ENCODE results near the gene ACOXL.

The ACOXL gene

GRCh38 chr2:110735366-110735765 lies 3.0 kb downstream of the ACOXL start:
- Histone ChIP-seq H4K91ac (ENCODE audit: low read length) (no peak overlapping the region), H3K18ac (ENCODE audit: low read depth in 1 of 2, low read length in 2 of 2) (no peak overlapping the region)

DNA sequence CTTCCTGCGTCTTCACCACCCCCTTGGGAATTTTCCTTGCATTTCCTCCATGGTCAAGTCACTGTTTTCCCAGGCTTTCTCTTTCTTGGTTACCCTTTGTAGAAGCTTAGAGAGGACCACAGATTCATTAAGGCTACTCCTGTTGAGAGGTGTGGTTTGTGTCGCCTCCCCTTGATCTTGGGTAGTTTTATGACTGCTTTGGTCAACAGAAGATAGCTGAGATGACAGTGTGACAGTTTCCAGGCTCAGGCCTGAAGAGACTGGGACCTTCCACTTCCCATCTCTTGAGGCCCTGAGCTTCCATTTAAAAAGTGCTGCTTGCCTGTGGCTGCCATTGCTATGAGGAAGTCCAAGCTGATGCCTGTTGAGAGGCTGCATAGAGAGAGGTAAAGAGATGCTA lies 5.4 kb downstream of the ACOXL start:
- Histone ChIP-seq H3K18ac (ENCODE audit: low read depth in 1 of 2, low read length in 2 of 2) (no peak overlapping the region), H3K79me1 (replicated peaks; ENCODE audit: low read length, poor library complexity, severe bottlenecking) (no peaks in the 10 kb centered on the region), H2AK5ac (ENCODE audit: low read length, severe bottlenecking) (no peak overlapping the region), H3K23ac (ENCODE audit: low read length in 2 of 2) (no peak overlapping the region), H3K4ac (ENCODE audit: low read depth in 1 of 2, low read length in 2 of 2) (no peak overlapping the region), H3K4me3 (ENCODE audit: insufficient read depth in 1 of 2, low read depth in 1 of 2, low read length in 2 of 2) (no peak overlapping the region), H3K14ac (ENCODE audit: low read length in 2 of 2) (no peak overlapping the region), H4K91ac (ENCODE audit: low read length) (no peak overlapping the region), H4K8ac (ENCODE audit: low read length) (no peak overlapping the region), H3K36me3 (ENCODE audit: control insufficient read depth in 1 of 2, insufficient read depth in 2 of 2, low read depth in 1 of 2, low read length in 2 of 2) (no peaks in the 10 kb centered on the region), H3K27ac (ENCODE audit: low read length, poor library complexity, severe bottlenecking) (no peak overlapping the region), H2BK12ac (ENCODE audit: low read length in 2 of 2) (no peak overlapping the region), H3K4me2 (ENCODE audit: low read length, poor library complexity, severe bottlenecking) (no peak overlapping the region), H2BK15ac (ENCODE audit: low read depth, poor library complexity, severe bottlenecking) (no peak overlapping the region), H3K9ac (ENCODE audit: low read length) (no peak overlapping the region), H3K9me3 (ENCODE audit: control insufficient read depth, low read length) (peaks cover 26% of the 10 kb centered on the region), H2AFZ (ENCODE audit: low read depth, low read length) (no peak overlapping the region), H2BK5ac (ENCODE audit: low read depth, low read length, poor library complexity, severe bottlenecking) (no peak overlapping the region), H2BK120ac (ENCODE audit: low read depth, low read length) (no peak overlapping the region), H3K27me3 (ENCODE audit: control insufficient read depth in 1 of 2, insufficient read depth in 1 of 2, low read length in 2 of 2) (peaks cover 67 to 92% of the 10 kb centered on the region in 2 experiments), H3K4me1 (ENCODE audit: control insufficient read depth, insufficient read depth, low read depth, low read length) (peaks cover 4% of the 10 kb centered on the region)
- 21% methylated on average over 2 of the region's 2 CpGs for WGBS
- no peak for DNase-seq

More at GRCh38 chr2:110735366-110735765, 3.0 kb downstream of the ACOXL start:
- Histone ChIP-seq H2BK12ac (ENCODE audit: low read length in 2 of 2) (no peak overlapping the region), H3K4me1 (ENCODE audit: control insufficient read depth, insufficient read depth, low read depth, low read length) (peaks cover 10% of the 10 kb centered on the region), H3K27ac (ENCODE audit: low read length, poor library complexity, severe bottlenecking) (no peak overlapping the region), H2BK5ac (ENCODE audit: low read depth, low read length, poor library complexity, severe bottlenecking) (no peak overlapping the region), H3K27me3 (ENCODE audit: control insufficient read depth in 1 of 2, insufficient read depth in 1 of 2, low read length in 2 of 2) (peaks cover 71 to 92% of the 10 kb centered on the region in 2 experiments), H3K14ac (ENCODE audit: low read length in 2 of 2) (peak overlapping the region in 1 of 2 experiments; percentile 21), H4K8ac (ENCODE audit: low read length) (no peak overlapping the region), H3K4ac (ENCODE audit: low read depth in 1 of 2, low read length in 2 of 2) (no peak overlapping the region), H3K4me3 (ENCODE audit: insufficient read depth in 1 of 2, low read depth in 1 of 2, low read length in 2 of 2) (no peak overlapping the region), H2AK5ac (ENCODE audit: low read length, severe bottlenecking) (no peak overlapping the region), H3K79me1 (replicated peaks; ENCODE audit: low read length, poor library complexity, severe bottlenecking) (no peaks in the 10 kb centered on the region), H3K9ac (ENCODE audit: low read length) (no peak overlapping the region), H3K23ac (ENCODE audit: low read length in 2 of 2) (no peak overlapping the region), H3K36me3 (ENCODE audit: control insufficient read depth in 1 of 2, insufficient read depth in 2 of 2, low read depth in 1 of 2, low read length in 2 of 2) (no peaks in the 10 kb centered on the region), H2BK120ac (ENCODE audit: low read depth, low read length) (no peak overlapping the region), H3K9me3 (ENCODE audit: control insufficient read depth, low read length) (peaks cover 37% of the 10 kb centered on the region), H3K4me2 (ENCODE audit: low read length, poor library complexity, severe bottlenecking) (no peak overlapping the region), H2AFZ (ENCODE audit: low read depth, low read length) (no peak overlapping the region), H2BK15ac (ENCODE audit: low read depth, poor library complexity, severe bottlenecking) (no peak overlapping the region)
- DNase-seq = peak; percentile 23
- whole genome bisulfite sequencing = 47% methylated on average over 3 of the region's 4 CpGs

DNA sequence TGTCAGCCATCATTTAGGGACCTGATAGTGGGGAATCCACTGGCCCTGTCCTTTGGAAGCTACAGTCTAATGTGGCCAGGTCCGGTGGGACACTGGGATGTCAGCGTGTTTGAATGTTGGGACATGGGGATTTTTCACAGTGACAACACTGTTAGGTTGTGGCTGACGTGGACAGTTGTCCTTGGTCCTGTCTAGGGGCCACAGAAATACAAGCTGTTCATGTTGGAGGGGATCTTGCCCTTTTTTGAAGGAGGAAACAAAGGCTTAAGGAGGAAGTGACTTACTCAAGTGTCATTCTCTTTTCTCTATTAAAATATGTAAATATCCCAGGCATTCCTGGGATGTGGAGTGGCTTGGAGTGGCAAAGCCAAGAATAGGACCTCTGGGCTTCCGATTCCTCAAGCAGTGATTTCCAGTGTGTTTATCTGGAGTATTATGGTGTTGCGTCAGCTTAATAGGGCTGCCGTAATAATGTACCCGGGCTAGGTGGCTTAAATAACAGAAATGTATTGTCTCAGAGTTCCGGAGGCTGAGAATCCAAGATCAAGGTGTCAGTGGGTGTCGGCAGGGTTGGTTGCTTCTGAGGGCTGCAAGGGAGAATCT lies 8.5 kb downstream of the ACOXL start:
- Histone ChIP-seq H3K4ac (ENCODE audit: low read depth in 1 of 2, low read length in 2 of 2) (no peak overlapping the region), H3K23ac (ENCODE audit: low read length in 2 of 2) (no peak overlapping the region), H2BK12ac (ENCODE audit: low read length in 2 of 2) (no peak overlapping the region), H3K9ac (ENCODE audit: low read length) (no peak overlapping the region), H3K18ac (ENCODE audit: low read depth in 1 of 2, low read length in 2 of 2) (no peak overlapping the region), H2BK120ac (ENCODE audit: low read depth, low read length) (no peak overlapping the region), H3K79me1 (replicated peaks; ENCODE audit: low read length, poor library complexity, severe bottlenecking) (no peaks in the 10 kb centered on the region), H3K9me3 (ENCODE audit: control insufficient read depth, low read length) (peaks cover 31% of the 10 kb centered on the region), H3K4me2 (ENCODE audit: low read length, poor library complexity, severe bottlenecking) (no peak overlapping the region), H3K4me3 (ENCODE audit: insufficient read depth in 1 of 2, low read depth in 1 of 2, low read length in 2 of 2) (no peak overlapping the region), H2AFZ (ENCODE audit: low read depth, low read length) (no peak overlapping the region), H3K14ac (ENCODE audit: low read length in 2 of 2) (no peak overlapping the region), H3K27ac (ENCODE audit: low read length, poor library complexity, severe bottlenecking) (no peak overlapping the region), H4K8ac (ENCODE audit: low read length) (no peak overlapping the region), H3K36me3 (ENCODE audit: control insufficient read depth in 1 of 2, insufficient read depth in 2 of 2, low read depth in 1 of 2, low read length in 2 of 2) (no peaks in the 10 kb centered on the region), H2BK5ac (ENCODE audit: low read depth, low read length, poor library complexity, severe bottlenecking) (no peak overlapping the region), H4K91ac (ENCODE audit: low read length) (no peak overlapping the region), H3K27me3 (ENCODE audit: control insufficient read depth in 1 of 2, insufficient read depth in 1 of 2, low read length in 2 of 2) (peaks cover 62 to 86% of the 10 kb centered on the region in 2 experiments), H2AK5ac (ENCODE audit: low read length, severe bottlenecking) (no peak overlapping the region), H3K4me1 (ENCODE audit: control insufficient read depth, insufficient read depth, low read depth, low read length) (no peaks in the 10 kb centered on the region), H2BK15ac (ENCODE audit: low read depth, poor library complexity, severe bottlenecking) (no peak overlapping the region)
- 50% methylated on average over 9 of the region's 9 CpGs for WGBS
- peak; percentile 33 for DNase-seq

DNA sequence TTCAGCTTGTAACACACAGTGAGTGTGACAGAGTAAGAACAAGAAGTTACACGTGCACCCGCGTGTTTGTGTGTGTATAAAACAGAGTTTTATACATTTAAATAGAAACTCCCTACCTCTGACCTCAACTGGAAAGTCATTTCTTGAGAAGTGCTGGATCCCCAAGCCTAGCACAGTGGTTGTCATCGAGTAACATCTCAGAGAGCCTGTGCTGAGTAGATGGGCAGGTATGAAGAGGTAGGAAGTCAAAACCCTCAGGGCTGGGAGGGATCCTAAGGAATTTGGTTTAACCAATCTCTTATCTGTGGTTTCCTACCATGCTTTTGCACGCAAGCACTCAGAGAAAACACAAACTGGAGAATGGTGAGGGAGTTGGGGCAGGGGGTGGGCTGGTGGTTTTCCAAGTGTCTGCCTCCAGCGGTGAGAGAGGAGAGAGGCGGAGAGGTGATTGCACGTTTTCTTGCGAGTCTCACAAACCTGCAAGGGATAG lies 9.2 kb downstream of the ACOXL start:
- Histone ChIP-seq H2BK15ac (ENCODE audit: low read depth, poor library complexity, severe bottlenecking) (no peak overlapping the region), H4K8ac (ENCODE audit: low read length) (no peak overlapping the region), H3K27me3 (ENCODE audit: control insufficient read depth in 1 of 2, insufficient read depth in 1 of 2, low read length in 2 of 2) (peaks cover 65 to 87% of the 10 kb centered on the region in 2 experiments), H3K27ac (ENCODE audit: low read length, poor library complexity, severe bottlenecking) (no peak overlapping the region), H3K23ac (ENCODE audit: low read length in 2 of 2) (no peak overlapping the region), H3K9me3 (ENCODE audit: control insufficient read depth, low read length) (peaks cover 31% of the 10 kb centered on the region), H2BK5ac (ENCODE audit: low read depth, low read length, poor library complexity, severe bottlenecking) (no peak overlapping the region), H3K4me3 (ENCODE audit: insufficient read depth in 1 of 2, low read depth in 1 of 2, low read length in 2 of 2) (no peak overlapping the region), H4K91ac (ENCODE audit: low read length) (no peak overlapping the region), H3K14ac (ENCODE audit: low read length in 2 of 2) (no peak overlapping the region), H2AK5ac (ENCODE audit: low read length, severe bottlenecking) (no peak overlapping the region), H3K9ac (ENCODE audit: low read length) (no peak overlapping the region), H3K4ac (ENCODE audit: low read depth in 1 of 2, low read length in 2 of 2) (no peak overlapping the region), H3K79me1 (replicated peaks; ENCODE audit: low read length, poor library complexity, severe bottlenecking) (no peaks in the 10 kb centered on the region), H2AFZ (ENCODE audit: low read depth, low read length) (no peak overlapping the region), H3K18ac (ENCODE audit: low read depth in 1 of 2, low read length in 2 of 2) (no peak overlapping the region), H3K4me2 (ENCODE audit: low read length, poor library complexity, severe bottlenecking) (no peak overlapping the region), H2BK12ac (ENCODE audit: low read length in 2 of 2) (no peak overlapping the region), H2BK120ac (ENCODE audit: low read depth, low read length) (no peak overlapping the region), H3K4me1 (ENCODE audit: control insufficient read depth, insufficient read depth, low read depth, low read length) (no peaks in the 10 kb centered on the region), H3K36me3 (ENCODE audit: control insufficient read depth in 1 of 2, insufficient read depth in 2 of 2, low read depth in 1 of 2, low read length in 2 of 2) (no peaks in the 10 kb centered on the region)
- peak; percentile 62 for DNase-seq
- 30% methylated on average over 6 of the region's 9 CpGs for WGBS

Data from mesenchymal stem cell (in vitro differentiated cells and primary cell).